CD4-positive, alpha-beta T cell treated with Interleukin-15 for 4 hours (primary cell): ENCODE measurements around the gene PSMG3.

ENCODE experiments used
- DNase-seq: peaks from one replicate; pipeline ENCODE4 v3.0.0-alpha.2; 2020; ENCODE audit warnings: low spot score

Gene PSMG3

DNA sequence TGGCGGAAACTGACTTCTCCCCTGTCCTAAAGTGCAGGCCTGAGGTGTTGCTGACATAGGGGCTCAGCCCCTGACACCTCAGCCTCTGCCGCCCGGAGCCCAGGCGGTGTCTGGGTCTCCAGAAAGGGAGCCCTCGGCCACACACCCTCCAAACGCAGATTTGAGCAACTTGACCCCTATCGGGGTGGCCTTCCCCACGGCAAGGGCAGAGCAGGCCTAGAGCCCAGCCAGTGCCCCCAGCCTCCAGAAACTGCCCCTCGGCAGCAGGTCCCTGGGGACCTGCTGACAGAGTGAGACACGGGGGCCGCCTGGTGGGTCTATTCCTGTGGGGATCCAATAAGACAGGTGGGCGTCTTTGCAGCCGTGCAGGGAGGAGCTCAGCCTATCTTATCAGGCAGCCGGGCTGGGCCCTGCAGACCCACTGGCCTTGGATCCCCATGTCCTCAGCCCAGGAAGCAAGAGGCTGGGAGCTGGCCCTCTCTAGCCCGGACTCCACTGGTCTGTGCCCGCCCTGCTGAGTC, 24.9 kb downstream of the PSMG3 start:
- DNase-seq, result no peak

DNA sequence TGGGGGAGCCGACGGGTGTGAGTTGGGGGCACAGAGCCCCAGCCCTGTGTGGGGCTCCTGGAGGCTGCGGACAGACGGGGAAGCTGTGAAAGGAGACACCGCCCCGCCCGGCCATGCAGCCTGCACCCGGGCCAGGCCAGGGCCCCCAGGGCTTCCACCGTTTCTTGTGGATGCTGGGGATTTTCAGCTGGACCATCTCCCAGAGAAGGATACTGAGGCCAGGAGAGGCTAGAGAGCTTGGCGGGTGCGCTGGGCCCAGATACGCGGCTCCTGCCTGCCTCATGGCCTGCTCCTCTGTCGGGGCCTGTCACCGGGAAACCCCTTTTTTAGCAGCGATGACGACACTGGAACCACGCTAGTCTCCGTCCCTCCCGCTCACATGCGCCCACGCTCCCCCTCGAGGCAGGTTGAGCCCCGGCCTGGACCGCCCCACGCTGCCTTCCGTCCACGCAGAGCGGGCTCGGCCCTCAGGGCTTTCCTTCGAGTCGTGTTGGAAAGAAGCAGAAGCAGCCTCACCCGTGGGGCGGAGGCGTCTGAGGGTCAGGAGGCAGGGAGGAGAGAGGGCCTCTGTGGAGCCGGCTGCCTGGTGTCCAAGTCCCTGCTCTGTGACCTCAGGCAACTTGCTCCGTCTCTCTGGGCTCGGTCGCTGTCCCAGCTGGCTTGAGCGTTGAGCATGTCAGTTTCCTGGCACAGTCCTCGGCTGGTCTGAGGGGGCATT, 25.5 kb downstream of the PSMG3 start:
- no peak for DNase-seq

DNA sequence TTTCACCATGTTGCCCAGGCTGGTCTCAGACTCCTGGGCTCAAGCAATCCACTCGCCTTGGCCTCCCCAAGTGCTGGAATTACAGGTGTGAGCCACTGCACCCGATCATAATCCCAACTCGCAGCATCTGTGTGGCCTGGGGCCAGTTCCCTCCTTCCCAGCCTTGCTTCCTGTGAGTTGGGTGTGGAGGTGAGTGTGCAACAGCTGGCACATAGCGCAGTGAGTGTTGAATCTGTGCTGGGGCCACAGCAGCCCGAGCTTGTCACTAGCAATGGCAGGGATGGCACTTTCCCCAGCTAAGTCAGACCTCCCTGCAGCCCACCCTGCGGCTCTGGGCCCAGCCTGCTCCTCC, 26.0 kb downstream of the PSMG3 start:
- DNase-seq, result no peak

DNA sequence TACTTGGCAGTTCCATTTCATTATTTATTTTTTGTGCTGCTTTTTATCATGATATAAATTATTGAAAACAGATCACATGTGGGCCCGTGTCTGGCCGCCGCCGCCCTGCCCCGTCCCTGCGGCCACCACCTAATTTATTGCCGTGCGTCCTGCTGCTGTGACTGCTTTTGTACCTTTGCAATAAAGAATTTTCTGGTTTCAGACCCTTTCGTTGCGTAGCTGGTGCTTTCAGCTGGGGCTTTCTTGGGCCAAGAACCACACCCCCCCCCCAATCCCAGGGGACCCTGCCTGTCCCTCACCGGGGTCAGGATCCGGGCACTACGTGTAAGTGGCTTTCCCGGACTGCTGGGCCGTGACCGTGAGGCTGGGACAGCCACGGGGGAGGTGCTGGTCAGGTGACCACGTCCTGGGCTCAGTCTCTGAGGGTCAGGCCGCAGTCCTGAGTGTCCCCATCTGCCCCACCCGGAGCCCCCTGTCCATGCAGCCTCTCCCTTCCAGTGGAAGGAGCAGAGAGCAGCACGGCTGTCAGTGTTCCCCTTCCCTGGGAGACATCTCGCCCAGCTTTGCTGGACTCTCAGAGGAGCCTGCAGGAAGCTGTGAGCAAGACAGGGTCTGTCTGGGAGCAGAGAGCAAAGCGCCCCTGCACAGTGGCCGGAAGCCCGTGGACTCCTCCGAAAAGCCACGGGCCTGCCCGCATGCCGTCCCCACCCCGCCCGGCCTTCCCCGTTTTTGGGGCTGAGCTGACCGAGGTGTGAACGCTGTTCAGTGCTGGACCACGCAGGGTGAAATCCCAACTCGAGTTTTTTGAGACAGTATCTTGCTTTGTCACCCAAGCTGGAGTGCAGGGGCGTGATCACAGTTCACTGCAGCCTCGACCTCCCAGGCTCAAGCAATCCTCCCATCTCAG, 26.7 kb downstream of the PSMG3 start:
- no peak for DNase-seq

DNA sequence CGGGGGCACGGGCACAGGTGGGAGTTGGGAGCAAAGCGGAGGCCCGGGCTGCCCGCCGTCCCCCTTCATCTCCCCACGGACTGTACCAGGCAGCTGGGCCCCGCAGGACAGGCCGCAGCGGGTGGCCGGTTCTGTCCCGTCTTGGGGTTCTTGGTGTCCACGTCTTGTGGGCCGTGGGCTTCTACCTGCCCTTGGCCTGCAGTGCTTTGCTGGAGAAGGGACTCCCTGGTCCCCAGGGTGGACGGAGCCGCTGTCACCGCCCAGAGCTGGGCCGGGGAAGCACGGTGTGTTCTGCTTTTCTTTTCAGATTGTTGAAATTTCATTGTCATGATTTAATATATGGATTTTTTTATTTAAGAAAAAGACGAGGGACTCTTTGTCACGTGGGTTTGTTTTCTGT, 27.5 kb downstream of the PSMG3 start:
- no peak for DNase-seq

DNA sequence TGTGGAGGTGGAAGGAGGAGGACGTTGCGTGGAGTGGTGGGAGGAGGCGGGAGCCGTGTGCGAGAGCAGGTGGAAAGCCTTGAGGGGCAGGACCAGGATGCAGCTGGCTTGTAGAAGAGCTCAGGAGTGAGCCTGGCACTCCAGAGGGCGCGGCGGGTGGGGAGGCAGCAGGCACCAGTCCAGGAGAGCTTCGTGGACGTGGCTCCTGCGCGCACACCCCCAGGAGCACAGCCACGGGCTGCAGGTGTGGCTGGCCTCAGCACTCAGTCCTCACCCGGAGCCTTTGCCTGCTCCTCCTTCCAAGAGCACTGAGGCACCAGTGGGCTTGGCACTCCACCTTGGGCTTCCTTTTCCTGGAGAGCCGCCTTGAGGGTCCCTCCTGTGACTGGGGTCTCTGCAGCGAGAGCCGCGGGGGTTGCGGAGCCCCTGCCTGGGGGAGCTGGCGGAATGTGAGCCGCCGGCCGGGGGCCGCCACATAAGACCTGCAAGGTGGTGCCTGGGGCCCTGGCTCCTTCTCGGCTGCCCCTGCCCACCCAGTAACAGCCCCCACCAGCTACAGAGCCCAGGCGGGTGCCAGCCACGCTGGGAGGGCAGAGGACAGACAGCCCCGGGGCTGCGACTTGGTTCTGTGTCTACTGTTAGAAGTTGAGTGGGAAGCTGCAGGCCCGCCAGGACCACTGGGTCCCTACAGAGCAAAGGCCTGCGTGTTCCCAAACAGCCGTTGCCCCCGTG, 28.2 kb downstream of the PSMG3 start:
- DNase-seq, result no peak

DNA sequence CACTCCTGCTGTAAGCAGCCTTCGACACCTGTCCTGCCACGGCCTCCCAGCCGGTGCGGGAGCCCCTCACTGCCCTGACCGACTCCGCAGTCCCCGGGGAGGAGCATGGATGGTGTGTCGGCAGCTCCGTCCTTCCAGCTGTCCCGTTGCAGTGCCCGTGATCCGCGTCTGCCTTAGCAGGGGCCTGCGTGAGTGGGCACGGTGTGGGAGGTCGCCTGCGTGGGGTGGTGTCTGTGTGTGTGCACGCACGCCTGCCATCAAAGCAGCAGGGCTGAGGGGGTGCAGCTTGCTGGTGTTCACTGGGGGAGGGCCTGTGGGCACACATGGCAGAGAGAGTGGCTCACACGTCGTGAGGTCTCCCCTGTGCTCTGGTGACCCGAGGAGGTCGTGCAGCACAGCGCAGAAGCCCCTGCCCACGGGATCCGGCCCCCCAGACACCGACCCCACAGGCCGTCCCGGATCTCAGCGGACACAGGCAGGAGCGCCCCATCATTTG, 29.0 kb downstream of the PSMG3 start:
- DNase-seq, result no peak

DNA sequence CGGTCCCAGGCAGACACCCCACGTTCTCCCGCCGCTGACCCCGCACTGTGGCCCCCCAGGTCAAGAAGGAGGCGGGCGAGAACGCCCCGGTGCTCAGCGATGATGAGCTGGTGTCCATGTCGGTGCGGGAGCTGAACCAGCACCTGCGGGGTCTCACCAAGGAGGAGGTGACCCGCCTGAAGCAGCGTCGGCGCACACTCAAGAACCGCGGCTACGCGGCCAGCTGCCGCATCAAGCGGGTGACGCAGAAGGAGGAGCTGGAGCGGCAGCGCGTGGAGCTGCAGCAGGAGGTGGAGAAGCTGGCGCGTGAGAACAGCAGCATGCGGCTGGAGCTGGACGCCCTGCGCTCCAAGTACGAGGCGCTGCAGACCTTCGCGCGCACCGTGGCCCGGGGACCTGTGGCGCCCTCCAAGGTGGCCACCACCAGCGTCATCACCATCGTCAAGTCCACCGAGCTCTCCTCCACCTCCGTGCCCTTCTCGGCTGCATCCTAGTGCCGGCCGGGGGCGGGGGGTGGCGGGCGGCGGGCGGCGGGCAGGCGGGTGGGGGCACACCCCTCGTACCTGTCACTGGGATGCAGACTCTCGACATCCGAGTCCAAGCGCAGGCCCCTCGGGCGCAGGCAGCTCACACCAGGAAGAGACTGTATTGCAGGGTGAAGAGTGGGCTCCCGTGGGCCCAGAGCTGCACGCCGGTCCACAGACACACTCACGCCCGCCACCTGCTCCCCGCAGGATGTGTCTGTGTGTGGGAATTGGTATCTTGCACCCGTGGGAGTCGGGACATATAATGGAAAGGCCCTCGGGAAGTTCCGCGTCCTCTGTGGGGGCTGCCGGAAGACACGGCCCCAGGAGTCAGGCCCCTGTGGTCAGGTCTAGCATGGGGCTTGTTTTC, 29.7 kb downstream of the PSMG3 start:
- no peak for DNase-seq

DNA sequence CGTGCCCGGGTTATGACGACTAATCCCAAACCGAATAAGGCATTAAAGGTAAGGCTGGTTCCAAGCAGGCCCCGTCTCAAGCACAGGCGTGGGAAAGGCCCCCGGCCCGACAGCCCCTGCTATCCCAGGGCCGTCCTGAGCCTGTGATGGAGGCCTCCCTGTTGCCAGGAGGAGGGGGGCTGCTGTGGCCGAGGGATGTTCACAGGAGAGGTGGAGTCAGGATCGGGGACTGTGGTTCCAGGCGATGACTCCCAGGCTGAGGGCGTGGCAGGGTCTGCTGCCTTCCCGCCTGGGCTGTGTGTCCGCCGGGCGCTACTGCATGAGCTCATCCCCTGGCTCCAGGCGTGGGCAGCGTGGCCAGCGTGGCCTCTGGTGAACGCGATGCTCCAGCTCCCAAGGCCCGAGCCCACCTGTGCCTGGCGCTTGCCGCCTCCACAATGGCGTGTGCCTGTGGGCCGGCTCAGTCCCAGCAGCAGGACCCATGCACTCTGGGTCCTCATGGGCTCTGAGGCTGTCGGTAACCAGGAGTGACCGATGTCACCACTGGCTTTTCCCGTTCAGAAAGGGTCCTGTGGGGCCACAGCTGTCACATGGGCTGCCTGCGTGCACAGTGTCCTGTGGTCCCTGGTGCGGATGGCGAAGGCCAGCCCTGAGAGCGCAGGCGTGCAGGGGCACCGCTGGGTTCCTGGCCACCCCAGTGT, 30.5 kb downstream of the PSMG3 start:
- no peak for DNase-seq

DNA sequence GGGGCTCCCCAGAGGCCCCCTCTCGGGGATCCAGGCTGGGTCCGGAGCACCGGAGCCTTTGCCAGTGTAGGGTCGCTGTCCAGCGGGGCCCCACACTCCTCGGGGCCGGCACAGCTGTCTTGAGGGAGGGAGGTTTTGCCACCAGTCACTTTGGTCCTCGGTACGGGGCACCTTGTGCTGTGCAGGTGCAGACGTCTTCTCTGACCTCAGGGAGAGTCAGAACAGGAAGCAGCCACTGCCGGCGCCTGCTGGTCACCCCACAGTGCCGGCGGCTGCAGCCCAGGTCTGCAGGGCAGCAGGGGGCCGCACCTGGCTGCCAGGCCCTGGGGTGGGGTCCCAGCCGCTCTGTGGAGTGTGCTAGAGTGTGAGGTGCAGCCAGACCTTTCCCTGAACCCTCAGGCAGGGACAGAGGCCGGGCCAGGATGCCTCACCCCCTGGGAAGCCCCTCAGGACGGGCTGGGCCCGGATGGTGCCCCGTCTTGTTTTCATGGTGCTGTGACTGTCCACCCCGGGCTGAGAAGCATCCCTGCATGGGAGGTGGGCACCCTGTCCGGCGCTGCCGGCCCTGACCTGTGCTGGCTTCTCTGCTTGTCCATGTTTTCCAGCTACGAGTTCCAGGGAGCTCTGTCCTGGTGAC, 31.2 kb downstream of the PSMG3 start:
- no peak for DNase-seq

DNA sequence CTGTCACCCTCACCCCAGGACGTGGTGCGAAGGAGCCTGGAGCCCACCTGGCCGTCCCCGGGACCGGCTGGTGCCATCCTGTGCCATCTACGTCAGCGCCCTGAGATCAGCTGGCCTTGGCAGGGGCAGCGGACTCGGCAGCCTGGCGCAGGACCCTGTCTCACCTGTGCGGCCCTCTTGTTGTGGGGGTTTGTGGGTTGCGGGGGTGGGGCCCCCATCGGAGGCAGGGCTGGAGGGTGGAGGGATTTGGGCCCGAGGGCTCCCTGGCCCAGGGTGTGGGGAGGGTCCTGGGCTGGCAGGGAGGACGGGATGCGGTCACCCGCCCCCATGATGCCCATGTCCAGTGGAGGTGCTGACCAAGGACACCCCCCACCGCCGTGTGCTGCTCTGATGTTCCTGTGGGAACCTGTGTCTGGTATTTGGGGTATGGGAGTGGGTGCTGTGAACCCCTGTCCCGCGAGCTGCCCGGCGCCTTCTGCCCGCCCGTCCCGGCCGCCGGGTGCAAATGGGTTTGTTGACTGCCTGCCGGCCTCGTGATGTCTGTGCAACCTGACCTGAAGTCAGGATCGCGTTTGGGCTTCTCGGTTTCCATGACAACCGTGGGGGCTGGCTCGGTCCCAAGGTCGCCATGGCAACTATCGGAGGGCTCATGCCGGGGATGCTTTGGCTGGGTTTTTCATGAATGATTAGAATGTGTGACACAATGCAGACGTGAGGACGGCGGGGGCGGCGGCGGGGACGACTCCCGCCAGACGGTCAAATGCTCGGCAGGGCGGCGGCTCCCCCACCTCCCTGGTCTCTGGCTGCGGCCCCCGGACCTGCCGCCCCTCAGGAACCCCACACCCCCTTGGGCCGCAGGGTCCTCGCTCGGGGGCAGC, 32.1 kb downstream of the PSMG3 start:
- no peak for DNase-seq

DNA sequence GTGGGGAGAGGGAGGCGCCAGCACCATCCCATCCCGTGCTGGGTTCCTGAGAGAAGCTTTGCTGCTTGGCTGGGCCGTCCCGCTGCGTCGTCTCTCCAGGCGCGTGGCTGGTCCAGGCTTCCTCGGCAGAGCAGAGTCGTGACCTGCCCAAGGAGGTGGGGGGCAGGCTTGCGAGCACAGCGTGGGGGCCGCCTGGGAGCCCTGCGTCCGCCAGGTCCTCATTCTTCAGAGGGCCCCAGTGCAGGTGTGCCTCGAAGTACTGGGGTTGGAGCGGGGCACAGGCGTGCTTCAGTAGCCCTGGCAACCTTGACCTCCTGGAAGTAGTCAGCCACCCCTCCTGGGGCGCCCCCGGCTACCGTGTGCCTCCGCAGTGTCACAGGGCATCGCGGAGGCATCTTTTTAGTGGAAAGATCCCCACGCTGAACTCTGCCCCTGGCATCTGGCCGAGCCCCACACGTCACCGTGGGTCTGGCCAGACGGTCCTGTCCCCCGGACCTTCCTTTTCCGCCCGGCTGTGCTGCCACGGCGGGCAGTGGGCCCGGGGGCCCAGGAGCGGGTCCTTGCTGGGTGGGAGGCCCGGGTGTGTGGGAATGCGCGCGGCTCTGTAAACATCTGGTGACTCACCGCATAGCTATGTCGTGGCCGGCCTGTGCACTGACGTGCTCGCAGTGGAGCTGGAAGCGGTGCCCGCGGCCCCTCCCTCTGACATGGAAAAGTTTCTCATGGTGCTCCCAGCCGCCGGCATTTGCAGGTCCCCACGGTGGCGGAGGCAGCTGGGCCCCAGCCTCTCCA, 32.9 kb downstream of the PSMG3 start:
- no peak for DNase-seq

DNA sequence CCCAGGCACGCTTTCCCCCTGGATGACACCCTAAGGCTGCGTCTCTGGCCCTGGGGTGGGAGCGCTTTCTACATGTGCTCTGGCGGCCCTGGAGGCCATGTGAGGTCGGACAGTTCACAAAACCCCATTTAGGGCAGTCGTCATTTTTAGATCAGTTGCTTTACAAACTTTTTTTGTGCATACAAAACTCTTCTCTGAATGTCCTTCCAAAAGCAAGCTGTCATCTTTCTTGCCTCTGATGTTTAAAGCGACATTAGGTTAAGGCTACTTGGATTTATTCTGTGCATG, 33.4 kb downstream of the PSMG3 start:
- no peak for DNase-seq

DNA sequence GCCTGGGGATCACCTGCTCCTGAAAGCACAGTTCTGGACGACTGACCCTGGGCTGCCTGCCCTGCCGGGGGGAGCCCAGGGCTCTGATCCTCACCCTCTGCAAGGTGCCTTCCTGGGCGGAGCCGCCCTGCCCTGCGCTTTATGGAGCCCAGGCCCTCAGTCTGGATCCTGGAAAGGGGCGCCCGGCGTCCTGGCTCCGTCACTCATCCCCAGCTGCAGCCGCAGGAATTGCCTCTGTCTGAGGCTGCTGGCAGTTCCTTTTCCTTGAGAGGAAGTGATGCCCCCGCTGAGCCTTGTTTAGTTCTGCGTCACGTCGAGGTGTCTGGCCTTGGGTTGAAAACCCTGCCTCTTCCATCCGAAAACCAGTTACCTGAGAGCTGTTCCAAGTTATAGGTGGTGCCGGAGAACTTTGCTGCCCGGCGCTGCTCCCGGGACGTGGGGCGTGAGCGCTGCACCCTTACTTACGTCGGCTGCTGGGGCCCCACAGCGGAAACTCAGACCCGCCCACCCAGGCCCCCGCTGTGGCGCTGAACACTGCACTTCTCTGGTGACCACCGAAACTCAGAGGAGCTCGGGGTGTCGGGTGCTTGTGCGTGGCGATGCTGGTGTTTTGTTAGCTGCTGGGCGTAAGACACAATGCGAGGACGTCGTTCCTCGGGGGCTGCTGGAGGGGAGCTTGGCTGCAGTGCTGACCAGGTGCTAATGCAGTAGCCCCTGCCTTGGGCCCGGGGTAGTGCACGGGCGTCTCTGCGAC, 34.0 kb downstream of the PSMG3 start:
- no peak for DNase-seq

DNA sequence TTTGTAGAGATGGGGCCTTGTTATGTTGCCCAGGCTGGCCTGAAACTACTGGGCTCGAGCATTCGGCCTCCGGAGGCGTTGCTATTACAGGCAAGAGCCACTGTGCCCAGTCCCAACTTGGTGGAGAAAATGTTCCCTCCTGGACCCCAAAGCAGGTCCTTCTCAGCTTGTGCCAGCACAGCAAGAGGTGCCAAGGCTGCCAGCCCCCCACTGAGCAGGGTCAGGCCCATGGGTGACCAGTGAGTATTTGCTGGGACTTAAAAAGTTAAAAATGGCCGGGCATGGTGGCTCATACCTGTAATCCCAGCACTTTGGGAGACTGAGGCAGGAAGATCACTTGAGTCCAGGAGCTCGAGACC, 34.8 kb downstream of the PSMG3 start:
- DNase-seq, result no peak

DNA sequence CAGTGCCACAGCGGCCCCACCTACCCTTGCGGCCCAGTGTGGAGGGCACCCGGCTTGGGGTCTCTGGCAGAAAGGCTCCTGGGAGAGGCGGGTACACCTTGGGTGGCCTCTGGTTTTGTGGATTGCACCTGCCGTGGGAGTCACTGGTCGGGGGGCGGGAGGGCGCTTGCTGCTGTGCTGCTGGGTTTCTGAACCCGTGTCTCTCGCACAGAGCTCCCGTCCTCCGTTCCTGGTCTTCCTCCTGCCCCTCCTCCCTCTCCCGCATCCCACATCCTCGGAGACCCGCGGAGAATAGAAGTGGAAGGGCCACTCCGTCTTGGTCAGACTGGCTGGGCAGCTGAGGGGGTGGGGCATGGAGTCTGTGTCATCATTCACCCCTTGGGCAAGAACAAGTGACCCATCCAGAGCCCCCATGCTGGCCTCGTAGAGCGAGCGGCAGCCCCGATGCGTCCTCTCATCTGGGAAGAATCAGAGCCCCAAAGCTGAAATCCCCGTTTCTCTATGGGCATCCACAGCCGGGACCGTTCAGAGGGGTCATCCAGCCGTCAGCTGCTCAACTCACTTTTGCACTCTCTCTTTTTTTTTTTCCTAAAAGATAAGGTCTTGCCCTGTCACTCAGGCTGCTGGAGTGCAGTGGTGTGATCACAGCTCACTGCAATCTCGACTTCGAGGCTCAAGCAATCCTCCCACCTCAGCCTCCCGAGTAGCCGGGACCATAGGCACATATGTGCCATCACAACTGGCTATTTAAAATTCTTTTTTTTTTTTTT, 35.3 kb downstream of the PSMG3 start:
- no peak for DNase-seq
